Thymus (tissue), 11 donors: ENCODE results near the gene SLC6A3. TPM values are rescaled to one million over a fixed set of nuclear protein-coding genes. Genes with fewer than 3 reads are reported as not detected.

Experiments used
- DNase-seq, 9 donors: peaks; one replicate each; pipeline ENCODE4 v3.0.0-alpha.2; 2013; ENCODE audit warnings: low spot score in 9 of 9, low read depth in 6 of 9, missing footprints in 1 of 9
- H3K27ac ChIP-seq, 2 donors: one replicate each; pipeline ENCODE4 v1.5.1; 2013; ENCODE audit warnings: control low read depth in 1 of 2, low read depth in 1 of 2, low read length in 1 of 2, mild to moderate bottlenecking in 1 of 2, moderate library complexity in 1 of 2
- H3K27me3 ChIP-seq, 2 donors: one replicate each; pipeline ENCODE4 v1.5.1; 2013; ENCODE audit warnings: low read length in 1 of 2; ENCODE audit not compliant: control insufficient read depth in 2 of 2, insufficient read depth in 1 of 2
- H3K36me3 ChIP-seq, 2 donors: one replicate each; pipeline ENCODE4 v1.5.1; 2013; ENCODE audit warnings: low read length in 1 of 2, mild to moderate bottlenecking in 1 of 2, moderate library complexity in 1 of 2; ENCODE audit not compliant: control insufficient read depth in 2 of 2, insufficient read depth in 2 of 2
- H3K4me1 ChIP-seq, 2 donors: one replicate each; pipeline ENCODE4 v1.5.1; 2013; ENCODE audit warnings: low read length in 2 of 2; ENCODE audit not compliant: control insufficient read depth in 2 of 2, insufficient read depth in 2 of 2
- H3K4me3 ChIP-seq, 2 donors: one replicate each; pipeline ENCODE4 v1.5.1; 2013; ENCODE audit warnings: low read length in 2 of 2, control low read depth in 1 of 2, mild to moderate bottlenecking in 1 of 2
- H3K9me3 ChIP-seq, 2 donors: one replicate each; pipeline ENCODE4 v1.5.1; 2013; ENCODE audit warnings: low read length in 1 of 2, mild to moderate bottlenecking in 1 of 2; ENCODE audit not compliant: control insufficient read depth in 2 of 2, insufficient read depth in 1 of 2
- WGBS: extraction: QIAGEN DNeasy Blood & Tissue Kit; methylation state at CpG from one replicate; pipeline ENCODE4 v1.1.7; 2013; 5-methylcytosine and 5-hydroxymethylcytosine counted together
- polyA plus RNA-seq: library from polyadenylated mRNA; stranded (reverse); fragments of 200-250 nt; gene quantifications from one replicate; pipeline ENCODE4 v1.2.3, GENCODE V29; 2013
- total RNA-seq: library from RNA; stranded (reverse); fragments of 120-200 nt; gene quantifications from one replicate; pipeline ENCODE4 v1.2.4, GENCODE V29; 2013
- donor health status: healthy.

The SLC6A3 gene
- total and polyA plus RNA-seq, 2 donors: 0.33 to 14.9 TPM

GRCh38 chr5:1392801-1393565, 52.3 kb downstream of the SLC6A3 start:
- H3K27me3 ChIP-seq: peaks cover 4 to 77% of the 10 kb centered on the region in 2 donors
- no peaks in the 10 kb centered on the region for H3K4me1 ChIP-seq
- no peak for DNase-seq
- no peaks in the 10 kb centered on the region for H3K9me3 ChIP-seq
- H3K27ac ChIP-seq: no peak overlapping the region
- 60% methylated on average over 22 of the region's 22 CpGs for WGBS
- H3K4me3 ChIP-seq: no peak overlapping the region
- H3K36me3 ChIP-seq: no peaks in the 10 kb centered on the region

- H3K27ac ChIP-seq: no peak overlapping the region
- H3K36me3 ChIP-seq: no peaks in the 10 kb centered on the region
- H3K9me3 ChIP-seq: no peaks in the 10 kb centered on the region
- no peak for DNase-seq
- 78% methylated on average over 11 of the region's 11 CpGs for WGBS
- H3K4me1 ChIP-seq: peaks cover 2% of the 10 kb centered on the region in 2 donors
- H3K27me3 ChIP-seq: peaks cover 4 to 79% of the 10 kb centered on the region in 2 donors
- H3K4me3 ChIP-seq: no peak overlapping the region
Measured at GRCh38 chr5:1392261-1392660, 53.0 kb downstream of the SLC6A3 start.

GRCh38 chr5:1391691-1392090, 53.5 kb downstream of the SLC6A3 start:
- H3K27ac ChIP-seq: no peak overlapping the region
- no peaks in the 10 kb centered on the region for H3K36me3 ChIP-seq
- no peak overlapping the region for H3K4me3 ChIP-seq
- peaks cover 4 to 83% of the 10 kb centered on the region in 2 donors for H3K27me3 ChIP-seq
- 81% methylated on average over 11 of the region's 11 CpGs for WGBS
- peaks cover 6 to 8% of the 10 kb centered on the region in 2 donors for H3K4me1 ChIP-seq
- no peak for DNase-seq
- no peaks in the 10 kb centered on the region for H3K9me3 ChIP-seq

- Histone ChIP-seq H3K4me1 (peaks cover 6 to 12% of the 10 kb centered on the region in 2 donors), H3K27me3 (peaks cover 4 to 79% of the 10 kb centered on the region in 2 donors), H3K27ac (no peak overlapping the region), H3K9me3 (no peaks in the 10 kb centered on the region), H3K36me3 (no peaks in the 10 kb centered on the region), H3K4me3 (no peak overlapping the region)
- no peak for DNase-seq
- 90% methylated on average over 21 of the region's 21 CpGs for WGBS
Measured at GRCh38 chr5:1390861-1391600, 54.2 kb downstream of the SLC6A3 start.

- Histone ChIP-seq H3K27me3 (peaks cover 0 to 73% of the 10 kb centered on the region in 2 donors), H3K4me3 (no peak overlapping the region), H3K9me3 (no peaks in the 10 kb centered on the region), H3K4me1 (peaks cover 9 to 16% of the 10 kb centered on the region in 2 donors), H3K27ac (no peak overlapping the region), H3K36me3 (no peaks in the 10 kb centered on the region)
- no peak for DNase-seq
- WGBS: 86% methylated on average over 7 of the region's 7 CpGs
Measured at GRCh38 chr5:1390333-1390732, 54.9 kb downstream of the SLC6A3 start.

GRCh38 chr5:1388383-1388967, 56.8 kb downstream of the SLC6A3 start:
- 95% methylated on average over 4 of the region's 4 CpGs for WGBS
- peaks cover 0 to 57% of the 10 kb centered on the region in 2 donors for H3K27me3 ChIP-seq
- no peak for DNase-seq
- no peak overlapping the region for H3K4me3 ChIP-seq
- H3K27ac ChIP-seq: no peak overlapping the region
- H3K4me1 ChIP-seq: peaks cover 11 to 18% of the 10 kb centered on the region in 2 donors
- no peaks in the 10 kb centered on the region for H3K36me3 ChIP-seq
- no peaks in the 10 kb centered on the region for H3K9me3 ChIP-seq

- H3K4me1 ChIP-seq: peaks cover 11 to 18% of the 10 kb centered on the region in 2 donors
- H3K27me3 ChIP-seq: peaks cover 0 to 51% of the 10 kb centered on the region in 2 donors
- no peak for DNase-seq
- no peak overlapping the region for H3K4me3 ChIP-seq
- H3K27ac ChIP-seq: no peak overlapping the region
- no peaks in the 10 kb centered on the region for H3K36me3 ChIP-seq
- H3K9me3 ChIP-seq: peaks cover 0 to 1% of the 10 kb centered on the region in 2 donors
- WGBS: 95% methylated on average over 5 of the region's 5 CpGs
Measured at GRCh38 chr5:1387876-1388275, 57.4 kb downstream of the SLC6A3 start.

GRCh38 chr5:1387059-1387755, 58.0 kb downstream of the SLC6A3 start:
- DNase-seq: peak in 1 of 9 donors; percentile 33
- WGBS: 68% methylated on average over 11 of the region's 11 CpGs
- Histone ChIP-seq H3K4me3 (peak overlapping the region; percentile 65 to 82), H3K27ac (peak overlapping the region; percentile 99), H3K36me3 (no peaks in the 10 kb centered on the region), H3K4me1 (peaks cover 11 to 18% of the 10 kb centered on the region in 2 donors), H3K9me3 (peaks cover 0 to 1% of the 10 kb centered on the region in 2 donors), H3K27me3 (peaks cover 0 to 45% of the 10 kb centered on the region in 2 donors)
